CD4-positive, alpha-beta T cell treated with Interferon gamma for 1 hour (primary cell): ENCODE data around the gene CLMP.
A peak's percentile ranks its signal among the peaks of the same experiment; 100 is the strongest.

ENCODE experiments used
- DNase-seq: peaks from one replicate; pipeline ENCODE4 v3.0.0-alpha.2; 2020

The CLMP gene

GRCh38 chr11:123052901-123053721 is 141.9 kb downstream of the CLMP start:
- no peak for DNase-seq

- no peak for DNase-seq
These were observed 143.4 kb downstream of the CLMP start for GRCh38 chr11:123051634-123052033.

GRCh38 chr11:123051146-123051545 is 143.9 kb downstream of the CLMP start:
- DNase-seq = no peak

- DNase-seq = no peak
These were observed 147.1 kb downstream of the CLMP start for GRCh38 chr11:123047947-123048293.

GRCh38 chr11:123047266-123047946 is 147.6 kb downstream of the CLMP start:
- DNase-seq = no peak

- no peak for DNase-seq
These were observed 148.4 kb downstream of the CLMP start for GRCh38 chr11:123046473-123047259.

- no peak for DNase-seq
These were observed 149.9 kb downstream of the CLMP start for GRCh38 chr11:123045101-123045500.

- no peak for DNase-seq
These were observed 153.9 kb downstream of the CLMP start for GRCh38 chr11:123041185-123041584.

GRCh38 chr11:123040111-123040432 is 155.0 kb downstream of the CLMP start:
- no peak for DNase-seq

GRCh38 chr11:123035831-123036230 is 159.2 kb downstream of the CLMP start:
- DNase-seq = no peak

- DNase-seq = no peak
These were observed 160.5 kb downstream of the CLMP start for GRCh38 chr11:123034597-123034996.

- DNase-seq = no peak
These were observed 161.2 kb downstream of the CLMP start for GRCh38 chr11:123033895-123034294.

- no peak for DNase-seq
These were observed 164.5 kb downstream of the CLMP start for GRCh38 chr11:123030517-123030916.

- peak; percentile 28 for DNase-seq
These were observed 174.1 kb downstream of the CLMP start for GRCh38 chr11:123020968-123021367.
